Measurements from ENCODE around the gene SPIN2B.

The SPIN2B gene

GRCh38 chrX:57070185-57070984 is 51.0 kb downstream of the SPIN2B start:
- no peak for DNase-seq (ENCODE audit: low read depth)
